CD4-positive, alpha-beta T cell treated with Interleukin-6 at 100 ng/mL for 8 hours (primary cell): ENCODE results near the gene HIGD2B.
"Not testable (repeated sequence)": the region's sequence is repeated elsewhere in the genome, so short reads cannot be mapped to it uniquely, and the experiment has no call there.

ENCODE experiments used
- DNase-seq: peaks from one replicate; pipeline ENCODE4 v3.0.0-alpha.2; 2020; ENCODE audit warnings: mixed read lengths, low spot score

HIGD2B gene

GRCh38 chr15:72685925-72686794, at the start of gene HIGD2B, which contains the start of gene BBS4:
HIGD2B (minus strand) TSS chr15:72686182; CDS start chr15:72676374, 9,808 bp downstream.
BBS4 (plus strand) TSS chr15:72686207; CDS start chr15:72686228, 21 bp downstream.
- peak; percentile 79 for DNase-seq

DNA sequence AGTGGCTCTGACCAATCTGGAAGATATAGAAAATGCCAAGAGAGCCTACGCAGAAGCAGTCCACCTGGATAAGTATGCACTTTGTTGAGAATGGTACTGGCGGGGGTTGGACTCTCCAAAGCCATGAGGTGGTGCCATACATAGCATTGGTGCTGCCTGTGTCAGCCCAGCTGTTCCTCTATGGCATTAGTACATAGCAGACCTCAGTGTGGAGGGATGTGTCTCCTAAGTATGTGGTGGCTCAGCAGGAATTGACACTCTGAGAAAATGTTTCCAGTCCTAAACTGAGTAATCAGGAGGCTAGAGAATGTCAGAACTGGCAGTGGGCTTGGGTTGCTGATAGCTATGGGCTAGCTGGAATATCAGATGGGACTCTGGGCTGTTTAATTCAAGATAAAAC, 49.1 kb upstream of the HIGD2B start:
- DNase-seq, result no peak

GRCh38 chr15:72733941-72734738, 48.2 kb upstream of the HIGD2B start:
- no peak for DNase-seq

GRCh38 chr15:72732516-72732915, 46.5 kb upstream of the HIGD2B start:
- no peak for DNase-seq

DNA sequence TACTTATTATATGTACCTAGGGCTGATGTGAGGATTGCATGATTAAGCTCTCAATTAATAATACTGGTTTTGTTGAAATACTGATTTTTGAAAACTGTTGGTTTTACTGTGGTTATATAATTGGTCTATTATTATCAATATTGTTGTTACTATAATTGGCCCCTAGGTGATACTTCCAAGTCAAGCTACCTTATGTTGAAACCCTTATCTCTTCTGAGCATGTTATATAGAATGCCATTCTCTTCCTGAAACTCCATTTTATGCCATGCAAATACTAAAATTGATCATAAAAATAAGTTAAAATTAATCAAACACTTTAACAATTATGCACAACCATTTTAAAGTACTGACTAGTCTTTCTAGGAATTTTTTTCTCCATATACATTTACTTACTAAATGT, 46.1 kb upstream of the HIGD2B start:
- no peak for DNase-seq

DNA sequence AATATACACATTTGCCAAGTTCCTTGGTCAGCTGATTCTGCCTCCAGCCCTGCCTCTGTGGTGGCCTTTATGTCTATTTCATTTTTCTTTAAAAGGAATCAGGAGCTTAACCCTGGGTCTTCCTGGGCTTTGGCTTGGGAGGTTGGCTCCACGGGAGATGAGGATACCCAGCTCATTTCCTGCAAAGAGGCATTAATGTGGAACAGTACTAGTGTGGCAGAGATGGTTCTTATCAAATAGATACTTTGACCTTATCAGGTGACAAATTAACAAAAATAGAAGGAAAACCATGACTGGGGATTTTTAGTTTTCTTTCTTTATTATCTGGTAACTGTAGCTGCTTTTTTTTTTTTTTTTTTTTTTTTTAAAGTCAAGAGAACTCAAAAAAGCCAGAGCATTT, 42.8 kb upstream of the HIGD2B start:
- DNase-seq, result no peak

DNA sequence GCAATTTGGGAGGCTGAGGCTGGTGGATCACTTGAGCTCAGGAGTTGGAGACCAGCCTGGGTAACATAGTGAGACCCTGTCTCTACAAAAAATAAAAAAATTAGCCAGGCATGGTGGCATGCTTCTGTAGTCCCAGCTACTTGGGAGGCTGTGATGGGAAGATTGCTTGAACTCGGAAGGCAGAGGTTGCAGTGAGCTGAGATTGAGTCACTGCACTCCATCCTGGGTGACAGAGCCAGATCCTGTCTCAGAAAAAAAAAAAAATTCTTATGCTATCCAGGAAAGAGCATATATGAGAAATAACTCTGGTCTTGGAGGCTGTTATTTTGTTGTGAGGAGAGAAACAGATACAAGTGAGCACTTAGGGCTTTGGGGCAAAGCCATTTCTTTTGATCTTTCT, 42.3 kb upstream of the HIGD2B start:
- not testable (repeated sequence) for DNase-seq

DNA sequence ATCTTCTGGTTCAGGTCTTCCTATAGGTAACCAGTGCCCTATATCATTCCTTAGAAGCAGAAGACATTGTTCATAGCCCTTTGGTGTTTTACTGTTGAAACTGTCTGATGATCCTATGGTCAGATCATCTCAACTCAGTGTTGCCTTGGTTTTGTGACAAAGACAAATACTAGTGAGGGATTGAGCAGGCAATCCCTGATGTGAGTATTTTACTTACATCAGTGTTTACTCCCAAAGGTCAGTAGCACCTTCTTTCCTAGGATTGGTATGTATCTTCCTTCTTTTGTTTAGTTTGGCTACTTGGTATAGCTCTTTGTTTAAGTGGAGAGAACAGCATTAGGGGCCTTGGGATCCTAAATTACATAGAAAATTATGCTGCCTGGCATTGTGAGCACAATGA, 41.2 kb upstream of the HIGD2B start:
- DNase-seq, result no peak

GRCh38 chr15:72725851-72726250, 39.9 kb upstream of the HIGD2B start:
- DNase-seq, result not testable (repeated sequence)

- DNase-seq, result no peak
Measured at GRCh38 chr15:72725446-72725845, 39.5 kb upstream of the HIGD2B start.

DNA sequence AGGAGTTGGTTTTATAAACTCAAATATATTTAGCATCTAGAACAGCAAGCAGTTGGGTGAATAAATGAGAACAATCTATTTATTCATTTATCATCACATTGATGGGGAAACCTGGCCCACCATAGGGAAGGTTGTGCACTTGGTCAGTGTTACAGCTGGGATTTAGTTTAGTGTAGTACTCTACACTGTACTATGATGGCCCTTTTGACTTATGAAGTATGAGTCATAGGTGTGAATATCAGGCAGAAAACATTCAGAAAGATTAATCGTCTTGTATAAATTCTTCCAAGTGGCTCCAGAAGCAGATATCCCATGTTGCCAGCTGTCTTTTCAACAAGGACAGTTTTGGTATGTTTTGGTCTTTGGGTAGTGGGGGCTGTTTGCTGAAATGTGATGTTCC, 38.0 kb upstream of the HIGD2B start:
- DNase-seq, result no peak

- DNase-seq, result peak; percentile 66
Measured at GRCh38 chr15:72722071-72722696, 36.2 kb upstream of the HIGD2B start.

- not testable (repeated sequence) for DNase-seq
Measured at GRCh38 chr15:72708551-72709303, 22.7 kb upstream of the HIGD2B start.

DNA sequence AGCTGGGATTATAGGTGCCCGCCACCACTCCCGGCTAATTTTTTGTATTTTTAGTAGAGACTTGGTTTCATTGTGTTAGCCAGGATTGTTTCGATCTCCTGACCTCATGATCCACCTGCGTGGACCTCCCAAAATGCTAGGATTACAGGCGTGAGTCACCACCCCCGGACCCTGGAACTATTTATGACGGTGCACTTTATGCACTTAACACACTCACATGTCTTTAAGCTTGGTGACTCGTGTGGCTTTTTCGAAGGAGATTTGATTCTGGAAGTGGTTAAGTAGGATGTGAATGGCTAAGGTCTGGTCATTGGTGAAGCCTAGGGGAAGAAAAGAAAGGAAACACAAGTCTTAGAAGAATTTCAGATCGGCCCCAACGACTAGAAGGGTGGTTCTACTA, 20.3 kb upstream of the HIGD2B start:
- DNase-seq, result no peak

DNA sequence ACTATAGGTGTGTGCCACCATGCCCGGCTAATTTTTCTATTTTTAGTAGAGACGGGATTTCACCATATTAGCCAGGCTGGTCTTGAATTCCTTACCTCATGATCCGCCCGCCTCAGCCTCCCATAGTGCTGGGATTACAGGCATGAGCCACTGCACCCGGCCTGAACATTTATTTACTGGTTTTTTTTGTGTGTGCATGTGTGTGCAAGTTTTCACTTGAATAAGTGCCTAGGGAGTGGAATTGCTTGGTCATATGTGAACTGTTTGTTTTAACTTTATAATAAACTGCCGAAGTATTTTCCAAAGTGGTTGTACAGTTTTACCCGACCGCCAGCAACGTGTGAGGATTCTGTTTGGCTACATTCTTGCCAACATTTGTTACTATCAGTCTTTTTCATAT, 14.1 kb upstream of the HIGD2B start:
- no peak for DNase-seq

DNA sequence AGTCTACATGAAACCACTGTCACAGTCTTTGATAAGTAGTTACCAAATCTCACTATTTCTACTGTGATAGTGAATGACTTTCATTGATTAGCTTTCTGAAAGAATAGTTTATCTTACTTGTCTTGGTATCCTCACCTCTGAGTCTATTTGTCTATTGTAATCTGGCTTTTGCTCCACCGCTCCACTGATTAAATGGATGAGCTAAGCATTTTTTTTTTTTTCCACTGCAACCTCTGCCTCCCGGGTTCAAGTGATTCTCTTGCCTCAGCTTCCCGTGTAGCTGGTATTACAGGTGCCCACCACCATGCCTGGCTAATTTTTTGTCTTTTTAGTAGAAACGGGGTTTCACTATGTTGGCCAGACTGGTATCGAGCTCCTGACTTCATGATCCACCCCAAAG, 13.0 kb upstream of the HIGD2B start:
- DNase-seq, result no peak

- no peak for DNase-seq
Measured at GRCh38 chr15:72690938-72691337, 5.0 kb upstream of the HIGD2B start.

DNA sequence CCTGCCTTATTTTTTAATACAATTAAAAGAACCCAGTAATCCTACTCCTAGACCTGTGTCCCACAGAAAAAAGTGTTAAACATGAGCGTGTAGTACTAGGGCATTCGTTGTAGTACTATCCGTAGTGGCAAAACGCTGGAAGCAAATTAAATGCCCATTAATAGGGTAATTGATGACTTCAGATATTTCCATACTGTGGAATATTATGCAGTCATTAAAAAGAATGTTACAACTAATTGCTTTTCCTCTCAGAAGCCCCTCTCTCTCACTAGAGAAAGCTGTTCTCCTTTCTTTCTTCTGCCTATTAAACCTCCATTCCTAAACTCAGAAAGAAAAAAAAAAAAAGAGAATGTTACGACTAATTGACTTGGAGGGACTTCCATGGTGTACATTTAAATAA, 2.7 kb upstream of the HIGD2B start:
- no peak for DNase-seq

DNA sequence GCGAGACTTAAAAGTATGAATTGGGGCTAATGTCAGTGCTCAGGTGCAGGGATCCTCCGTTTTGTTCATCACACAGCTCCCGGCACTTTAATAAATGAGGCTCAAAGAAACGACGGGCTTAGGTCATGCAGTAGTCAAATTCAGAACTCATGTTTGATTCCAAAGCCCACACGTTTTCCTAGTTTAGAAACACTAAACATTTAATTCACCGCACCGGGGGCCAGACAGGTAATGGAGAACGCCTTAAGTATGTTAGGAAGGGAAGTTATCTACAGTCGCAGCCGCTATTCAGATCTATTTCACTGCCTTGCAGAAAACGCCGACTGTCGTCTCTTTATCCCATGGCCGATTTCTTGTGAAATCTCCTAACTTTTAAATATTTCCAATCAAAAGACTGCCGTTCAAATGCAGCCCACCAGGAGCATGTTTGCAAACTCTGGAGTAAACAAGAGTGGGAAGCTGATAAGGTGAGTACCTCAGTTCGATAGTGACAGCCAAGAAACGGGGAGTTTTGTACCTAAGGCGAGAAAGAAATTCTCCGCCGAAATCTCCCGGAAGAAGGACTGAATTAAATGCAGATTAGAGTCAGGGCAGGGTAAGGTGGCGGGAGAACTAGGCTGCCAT, 569 bp downstream of the HIGD2B start:
- no peak for DNase-seq

- DNase-seq, result no peak
Measured at GRCh38 chr15:72682772-72683171, 3.2 kb downstream of the HIGD2B start.

- no peak for DNase-seq
Measured at GRCh38 chr15:72680931-72681330, 5.1 kb downstream of the HIGD2B start.
